Measurements from ENCODE around the gene DHRS1.
A peak's percentile ranks its signal among the peaks of the same experiment; 100 is the strongest.

The DHRS1 gene

DNA sequence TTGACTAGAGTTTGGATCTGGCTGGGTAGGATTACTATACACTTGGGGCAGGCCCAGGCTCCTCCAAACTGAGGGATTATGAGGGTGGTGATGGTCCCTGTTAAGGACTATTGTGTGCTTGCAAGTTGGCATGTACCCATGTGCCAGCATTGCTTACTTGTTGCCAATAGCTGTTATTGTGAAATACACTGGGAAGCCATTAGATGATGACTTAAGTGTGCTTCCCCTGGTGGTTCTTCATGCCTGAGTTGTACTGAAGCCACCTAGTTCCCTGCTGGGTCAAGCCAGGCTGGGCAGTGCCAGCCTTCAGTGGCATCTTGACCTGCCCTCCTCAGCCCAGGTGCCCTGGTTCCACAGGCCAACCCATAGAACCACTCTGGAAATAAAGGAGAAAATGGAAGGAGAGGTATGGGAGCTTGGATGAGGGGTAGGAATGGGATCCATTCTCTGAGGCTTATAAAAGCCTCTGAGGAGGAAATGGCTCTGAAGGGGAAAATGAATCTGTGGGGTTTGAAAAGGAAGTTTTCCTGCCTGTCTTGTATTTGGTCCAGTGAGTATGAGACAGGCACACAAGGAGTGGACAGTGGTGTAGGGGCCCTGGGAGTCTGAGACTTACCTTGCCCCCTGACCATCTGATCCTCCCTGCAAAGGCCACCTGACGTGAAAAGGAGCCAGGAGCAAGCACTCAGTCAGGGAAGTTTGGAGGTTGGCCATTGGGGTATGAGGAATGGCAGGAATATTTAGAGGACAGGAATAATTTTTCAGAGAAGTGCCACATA lies 12.4 kb upstream of the DHRS1 start:
- TF ChIP-seq, protein P1, sequence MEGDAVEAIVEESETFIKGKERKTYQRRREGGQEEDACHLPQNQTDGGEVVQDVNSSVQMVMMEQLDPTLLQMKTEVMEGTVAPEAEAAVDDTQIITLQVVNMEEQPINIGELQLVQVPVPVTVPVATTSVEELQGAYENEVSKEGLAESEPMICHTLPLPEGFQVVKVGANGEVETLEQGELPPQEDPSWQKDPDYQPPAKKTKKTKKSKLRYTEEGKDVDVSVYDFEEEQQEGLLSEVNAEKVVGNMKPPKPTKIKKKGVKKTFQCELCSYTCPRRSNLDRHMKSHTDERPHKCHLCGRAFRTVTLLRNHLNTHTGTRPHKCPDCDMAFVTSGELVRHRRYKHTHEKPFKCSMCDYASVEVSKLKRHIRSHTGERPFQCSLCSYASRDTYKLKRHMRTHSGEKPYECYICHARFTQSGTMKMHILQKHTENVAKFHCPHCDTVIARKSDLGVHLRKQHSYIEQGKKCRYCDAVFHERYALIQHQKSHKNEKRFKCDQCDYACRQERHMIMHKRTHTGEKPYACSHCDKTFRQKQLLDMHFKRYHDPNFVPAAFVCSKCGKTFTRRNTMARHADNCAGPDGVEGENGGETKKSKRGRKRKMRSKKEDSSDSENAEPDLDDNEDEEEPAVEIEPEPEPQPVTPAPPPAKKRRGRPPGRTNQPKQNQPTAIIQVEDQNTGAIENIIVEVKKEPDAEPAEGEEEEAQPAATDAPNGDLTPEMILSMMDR (IDR thresholded peaks at IDR 0.05; ENCODE audit: low read depth, low read length), result no peak
- no peak overlapping the region for H3K4me3 ChIP-seq (ENCODE audit: low read depth, low read length)

- TF ChIP-seq, protein P1 (IDR thresholded peaks at IDR 0.05; ENCODE audit: low read depth, low read length), result no peak
- no peak within 1 kb of the TSS for H3K4me3 ChIP-seq (ENCODE audit: low read depth, low read length)
These were observed 11.3 kb upstream of the DHRS1 start, which contains the start of gene LTB4R for GRCh38 chr14:24310646-24311604. Gene LTB4R (plus strand): TSS chr14:24311502. CDS start chr14:24315652, 4,150 bp downstream.

DNA sequence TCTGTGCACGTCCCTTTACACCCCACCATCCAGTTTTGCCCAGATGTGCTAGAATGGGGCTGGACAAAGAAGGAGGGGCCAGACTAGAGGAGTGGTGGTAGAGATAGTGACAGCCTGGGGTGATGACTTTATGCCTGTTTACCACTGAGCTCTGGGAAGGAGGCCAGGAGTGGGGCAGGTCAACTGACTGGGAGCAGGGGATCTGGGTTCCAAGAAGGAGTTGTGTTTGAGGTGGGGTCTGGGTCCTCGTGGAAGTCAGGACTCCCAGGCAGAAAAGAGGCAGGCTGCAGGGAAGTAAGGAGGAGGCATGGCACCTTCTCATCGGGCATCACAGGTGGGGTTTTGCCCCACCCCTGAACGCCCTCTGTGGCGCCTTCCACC lies 10.7 kb upstream of the DHRS1 start:
- TF ChIP-seq, protein P1 (IDR thresholded peaks at IDR 0.05; ENCODE audit: low read depth, low read length), result no peak
- no peak overlapping the region for H3K4me3 ChIP-seq (ENCODE audit: low read depth, low read length)

- no peak within 1 kb of the TSS for H3K4me3 ChIP-seq (ENCODE audit: low read depth, low read length)
- TF ChIP-seq, protein P1 (IDR thresholded peaks at IDR 0.05; ENCODE audit: low read depth, low read length), result no peak
These were observed 10.1 kb upstream of the DHRS1 start, which contains the start of gene LTB4R2 for GRCh38 chr14:24309538-24310264. Gene LTB4R2 (plus strand): TSS chr14:24310140. CDS start chr14:24310665, 525 bp downstream.

DNA sequence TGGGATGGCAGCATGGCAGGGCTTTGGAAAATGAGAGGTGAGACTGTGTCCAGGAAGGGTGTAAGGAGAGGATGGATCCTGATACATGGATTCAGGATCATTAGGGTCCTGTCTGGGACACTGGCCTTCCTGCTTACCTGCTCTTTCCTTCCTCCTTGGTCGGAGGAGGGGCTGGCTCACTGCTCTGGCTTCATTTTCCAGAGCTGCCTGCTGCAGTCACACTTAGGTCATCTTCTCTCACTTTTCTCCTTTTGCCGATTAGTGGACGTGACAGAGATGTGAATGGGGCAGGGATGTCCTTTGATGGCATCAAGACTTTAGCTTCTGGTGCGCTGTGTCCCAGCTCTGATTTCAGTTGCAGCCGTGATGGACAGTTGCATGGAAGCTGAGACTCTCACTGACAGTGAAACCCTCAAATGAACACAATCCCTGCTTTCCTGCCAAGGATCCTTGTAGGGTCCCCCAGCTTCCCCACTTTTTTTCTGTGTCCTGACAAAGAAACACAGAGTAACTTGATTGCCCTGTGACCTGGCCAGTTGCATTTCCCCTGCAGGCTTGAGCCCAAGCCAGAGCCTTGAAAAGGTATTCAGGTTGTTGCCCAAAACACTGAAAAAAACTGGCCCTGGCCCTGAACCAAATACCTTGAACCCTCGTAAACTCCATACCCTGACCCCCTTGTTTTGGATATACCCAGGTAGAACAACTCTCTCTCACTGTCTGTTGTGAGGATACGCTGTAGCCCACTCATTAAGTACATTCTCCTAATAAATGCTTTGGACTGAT lies 9.0 kb upstream of the DHRS1 start:
- no peak overlapping the region for H3K4me3 ChIP-seq (ENCODE audit: low read depth, low read length)
- TF ChIP-seq, protein P1 (IDR thresholded peaks at IDR 0.05; ENCODE audit: low read depth, low read length), result no peak

DNA sequence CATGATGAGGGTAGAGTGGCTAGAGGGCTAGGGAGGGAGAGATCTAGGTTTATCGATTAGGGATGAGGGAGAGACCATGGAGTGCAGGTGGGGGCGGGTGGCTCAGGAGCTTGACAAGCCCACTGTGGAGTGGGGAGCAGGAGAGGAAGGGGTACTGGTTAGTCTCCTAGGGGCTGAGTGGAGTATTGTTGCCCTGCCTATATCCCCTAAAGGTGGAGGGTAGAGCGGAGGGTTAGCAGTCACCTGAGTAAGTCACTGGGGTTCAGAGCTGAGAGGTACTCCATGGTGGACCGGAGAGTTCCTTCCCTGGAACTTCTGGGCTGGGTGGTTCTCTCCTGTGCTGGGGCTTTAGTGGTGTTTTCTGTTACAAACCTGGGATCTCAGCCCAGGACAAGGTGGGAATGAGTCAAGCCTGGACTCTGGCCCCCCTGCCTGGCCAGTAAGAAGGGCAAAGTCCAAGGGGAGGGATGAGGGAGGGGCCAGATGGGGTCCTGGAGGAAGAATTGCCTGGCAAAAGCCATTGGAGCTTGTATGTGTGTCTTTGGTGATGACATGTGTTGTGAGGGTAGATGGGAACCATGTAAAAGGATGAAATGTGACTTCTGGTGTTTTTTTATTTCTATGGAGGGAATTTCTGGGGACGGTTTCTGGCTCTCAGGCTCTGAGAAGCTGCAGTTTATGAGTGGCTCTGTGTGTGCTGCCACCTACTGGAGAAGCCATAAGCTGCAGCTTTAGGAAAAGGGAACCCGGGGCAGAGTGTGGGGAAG lies 8.2 kb upstream of the DHRS1 start, which contains the start of gene CIDEB:
Gene CIDEB, minus strand, starts transcription at position 403 of the 767 bp plus-strand sequence. Its CDS starts 119 bp downstream, at position 284.
- no peak within 1 kb of the TSS for H3K4me3 ChIP-seq (ENCODE audit: low read depth, low read length)
- TF ChIP-seq, protein P1 (IDR thresholded peaks at IDR 0.05; ENCODE audit: low read depth, low read length), result peak; percentile 96
